Breast epithelium (tissue), 3 donors: Measurements from ENCODE around the gene SCN1B.

Experiments
- POLR2A ChIP-seq: fragments of 450-650 bp; IDR thresholded peaks from one replicate; pipeline ENCODE4 v1.6.1; 2016; ENCODE audit warnings: antibody characterized with exemption, mild to moderate bottlenecking, moderate library complexity
- TF ChIP-seq, protein P1 (sequence below), 3 donors: fragments of 450-650 bp; IDR thresholded peaks; one replicate each; pipeline ENCODE4 v1.5.1; 2016 to 2017; ENCODE audit warnings: antibody characterized with exemption in 3 of 3, mild to moderate bottlenecking in 3 of 3, moderate library complexity in 3 of 3

DNA sequence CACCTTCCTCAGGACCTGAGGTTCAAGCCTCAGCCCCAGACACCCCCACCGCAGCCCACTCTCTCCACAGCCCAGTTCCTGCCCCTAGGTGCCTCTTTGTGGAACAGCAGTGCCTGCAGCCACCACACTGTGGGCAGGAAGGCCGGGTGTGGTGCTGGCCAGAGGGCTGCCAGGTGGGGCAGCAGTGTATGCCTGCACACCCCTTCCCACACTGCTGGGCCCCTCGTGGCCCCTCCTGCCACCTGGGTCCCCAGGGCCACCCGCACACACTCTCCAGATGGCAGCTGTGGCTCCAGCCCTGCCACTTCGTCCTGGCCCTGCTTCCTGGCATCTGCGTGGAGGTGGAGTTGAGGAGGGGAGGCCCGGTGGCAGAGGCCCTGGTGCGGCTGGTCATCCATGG, 46.4 kb downstream of the SCN1B start:
- TF ChIP-seq, protein P1, sequence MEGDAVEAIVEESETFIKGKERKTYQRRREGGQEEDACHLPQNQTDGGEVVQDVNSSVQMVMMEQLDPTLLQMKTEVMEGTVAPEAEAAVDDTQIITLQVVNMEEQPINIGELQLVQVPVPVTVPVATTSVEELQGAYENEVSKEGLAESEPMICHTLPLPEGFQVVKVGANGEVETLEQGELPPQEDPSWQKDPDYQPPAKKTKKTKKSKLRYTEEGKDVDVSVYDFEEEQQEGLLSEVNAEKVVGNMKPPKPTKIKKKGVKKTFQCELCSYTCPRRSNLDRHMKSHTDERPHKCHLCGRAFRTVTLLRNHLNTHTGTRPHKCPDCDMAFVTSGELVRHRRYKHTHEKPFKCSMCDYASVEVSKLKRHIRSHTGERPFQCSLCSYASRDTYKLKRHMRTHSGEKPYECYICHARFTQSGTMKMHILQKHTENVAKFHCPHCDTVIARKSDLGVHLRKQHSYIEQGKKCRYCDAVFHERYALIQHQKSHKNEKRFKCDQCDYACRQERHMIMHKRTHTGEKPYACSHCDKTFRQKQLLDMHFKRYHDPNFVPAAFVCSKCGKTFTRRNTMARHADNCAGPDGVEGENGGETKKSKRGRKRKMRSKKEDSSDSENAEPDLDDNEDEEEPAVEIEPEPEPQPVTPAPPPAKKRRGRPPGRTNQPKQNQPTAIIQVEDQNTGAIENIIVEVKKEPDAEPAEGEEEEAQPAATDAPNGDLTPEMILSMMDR (IDR thresholded peaks at IDR 0.05), result no peak
- no peak for TF ChIP-seq POLR2A
